HG02763 (cell line): ENCODE results near the gene MCM5.
"Not testable (repeated sequence)": the region's sequence is repeated elsewhere in the genome, so short reads cannot be mapped to it uniquely, and the experiment has no call there.

ENCODE experiments used
- ATAC-seq: cut with Tn5 transposase; IDR thresholded peaks from one replicate; pipeline ENCODE4 v1.9.1; 2021; ENCODE audit warnings: mild to moderate bottlenecking, moderate library complexity; ENCODE audit not compliant: unreplicated experiment

Gene MCM5

GRCh38 chr22:35450824-35451569 is 51.1 kb downstream of the MCM5 start:
- no peak for ATAC-seq

GRCh38 chr22:35451592-35451991 is 51.7 kb downstream of the MCM5 start:
- no peak for ATAC-seq

GRCh38 chr22:35452351-35452781 is 52.4 kb downstream of the MCM5 start:
- ATAC-seq: no peak

- ATAC-seq: no peak
Measured at GRCh38 chr22:35452810-35453743, 53.1 kb downstream of the MCM5 start.

GRCh38 chr22:35454416-35455054 is 54.6 kb downstream of the MCM5 start:
- no peak for ATAC-seq

GRCh38 chr22:35455529-35455928 is 55.6 kb downstream of the MCM5 start:
- ATAC-seq: no peak

GRCh38 chr22:35456757-35457156 is 56.8 kb downstream of the MCM5 start:
- no peak for ATAC-seq

GRCh38 chr22:35457729-35458546 is 58.0 kb downstream of the MCM5 start:
- no peak for ATAC-seq

- ATAC-seq: no peak
Measured at GRCh38 chr22:35458547-35459422, 58.8 kb downstream of the MCM5 start.

- ATAC-seq: no peak
Measured at GRCh38 chr22:35459423-35459894, 59.5 kb downstream of the MCM5 start.

- not testable (repeated sequence) for ATAC-seq
Measured at GRCh38 chr22:35459976-35460375, 60.0 kb downstream of the MCM5 start.

- ATAC-seq: no peak
Measured at GRCh38 chr22:35460688-35461087, 60.7 kb downstream of the MCM5 start.

GRCh38 chr22:35462498-35463230 is 62.7 kb downstream of the MCM5 start:
- no peak for ATAC-seq

GRCh38 chr22:35463231-35463933 is 63.4 kb downstream of the MCM5 start:
- no peak for ATAC-seq

GRCh38 chr22:35464399-35464798 is 64.5 kb downstream of the MCM5 start:
- ATAC-seq: no peak

- ATAC-seq: no peak
Measured at GRCh38 chr22:35465109-35465701, 65.3 kb downstream of the MCM5 start.

GRCh38 chr22:35467681-35468434 is 67.9 kb downstream of the MCM5 start:
- ATAC-seq: no peak
